ENCODE results near the gene CCL1.
"Not testable (repeated sequence)": the region's sequence is repeated elsewhere in the genome, so short reads cannot be mapped to it uniquely, and the experiment has no call there.

CCL1 gene

GRCh38 chr17:34357398-34357797, 5.6 kb downstream of the CCL1 start:
- no peak for DNase-seq

- DNase-seq = no peak
Observed at GRCh38 chr17:34356194-34356593, 6.8 kb downstream of the CCL1 start, which contains the start of gene CCL13. Gene CCL13 (plus strand): TSS chr17:34356480. CDS start chr17:34356527, 47 bp downstream.

GRCh38 chr17:34354637-34355036, 8.4 kb downstream of the CCL1 start:
- no peak for DNase-seq

- no peak for DNase-seq
Observed at GRCh38 chr17:34352191-34352590, 10.8 kb downstream of the CCL1 start.

- no peak for DNase-seq
Observed at GRCh38 chr17:34351096-34351495, 11.9 kb downstream of the CCL1 start.

GRCh38 chr17:34349751-34350150, 13.3 kb downstream of the CCL1 start:
- DNase-seq = no peak

GRCh38 chr17:34347063-34347462, 16.0 kb downstream of the CCL1 start:
- no peak for DNase-seq

GRCh38 chr17:34341916-34342315, 21.1 kb downstream of the CCL1 start:
- DNase-seq = no peak

GRCh38 chr17:34339138-34339770, 23.8 kb downstream of the CCL1 start:
- DNase-seq = no peak

- no peak for DNase-seq
Observed at GRCh38 chr17:34337701-34338100, 25.3 kb downstream of the CCL1 start.

GRCh38 chr17:34327580-34327979, 35.5 kb downstream of the CCL1 start:
- not testable (repeated sequence) for DNase-seq

GRCh38 chr17:34321964-34322363, 41.1 kb downstream of the CCL1 start:
- DNase-seq = no peak

GRCh38 chr17:34319039-34319483, 44.0 kb downstream of the CCL1 start, which contains the start of gene CCL8:
Gene CCL8 (plus strand): TSS chr17:34319435. CDS start chr17:34319502, 67 bp downstream.
- DNase-seq = no peak

- DNase-seq = no peak
Observed at GRCh38 chr17:34318474-34318873, 44.6 kb downstream of the CCL1 start.

GRCh38 chr17:34314279-34314678, 48.8 kb downstream of the CCL1 start:
- DNase-seq = no peak

GRCh38 chr17:34313164-34313563, 49.9 kb downstream of the CCL1 start:
- DNase-seq = no peak

- no peak for DNase-seq
Observed at GRCh38 chr17:34312080-34312479, 51.0 kb downstream of the CCL1 start.

- no peak for DNase-seq
Observed at GRCh38 chr17:34311291-34311690, 51.7 kb downstream of the CCL1 start.

Data from stimulated activated CD4-positive, alpha-beta T cell treated with anti-CD3 and anti-CD28 coated beads, Interleukin-2, amount 100 ng/mL, for 48 hours (primary cell).